ENCODE data around the gene TMEM183A. TPM values are rescaled to one million over a fixed set of nuclear protein-coding genes. Genes with fewer than 3 reads are reported as not detected.

TMEM183A gene
- total and polyA plus RNA-seq, 2 donors (not counting 1 experiment from before 2014, with no cell fraction given), result 61.2 to 65.2 TPM

GRCh38 chr1:203040513-203041275 is 33.5 kb downstream of the TMEM183A start:
- Mint-ChIP-seq H3K4me1 (peaks cover 1% of the 10 kb centered on the region), H3K27ac (no peak overlapping the region), H3K4me3 (no peak overlapping the region), H3K9me3 (ENCODE audit: insufficient read depth) (no peaks in the 10 kb centered on the region), H3K27me3 (peaks cover 12% of the 10 kb centered on the region)
- H3K27ac ChIP-seq (ENCODE audit: low read length in 2 of 2), result no peak overlapping the region
- WGBS (ENCODE audit: insufficient coverage), result 49% methylated on average over 4 of the region's 5 CpGs
- no peak overlapping the region for H2AFZ ChIP-seq (ENCODE audit: insufficient read depth, low read depth, low read length, poor library complexity, severe bottlenecking)
- no peaks in the 10 kb centered on the region for H3K9me3 ChIP-seq (ENCODE audit: control extremely low read depth in 1 of 3, control insufficient read depth in 2 of 3, insufficient read depth in 1 of 3, low read length in 2 of 3)
- no peak for ATAC-seq (ENCODE audit: low read depth)
- no peak for DNase-seq
- no peak overlapping the region for H3K4me3 ChIP-seq (ENCODE audit: control extremely low read depth in 1 of 5, extremely low read depth in 1 of 5, insufficient read depth in 1 of 5, low read depth in 2 of 5, low read length in 4 of 5)
- no peaks in the 10 kb centered on the region for H4K20me1 ChIP-seq (ENCODE audit: control insufficient read depth, insufficient read depth, low read length, poor library complexity, severe bottlenecking)
- intact Hi-C loops (cut with micrococcal nuclease), result no loop called here
- H3K79me2 ChIP-seq (ENCODE audit: control insufficient read depth, insufficient read depth, low read length), result no peaks in the 10 kb centered on the region
- no peak overlapping the region for H3K4me2 ChIP-seq (replicated peaks; ENCODE audit: low read depth, low read length, poor library complexity, severe bottlenecking)
- H3K4me1 ChIP-seq (ENCODE audit: control insufficient read depth in 2 of 2, insufficient read depth in 2 of 2, low read length in 2 of 2), result peaks cover 0 to 2% of the 10 kb centered on the region in 2 donors
- H3K9ac ChIP-seq (ENCODE audit: low read length), result no peak overlapping the region
- ChIA-PET POLR2A (no interaction called here), CTCF (interaction anchor here (0.9 to 5.8 kb wide), 14 partner anchors 11 to 663 kb away, joined by 3 to 135 read pairs (median 6); no protein-coding TSS in a partner anchor)
- TF ChIP-seq EZH2 (IDR thresholded peaks at IDR 0.05; ENCODE audit: borderline replicate concordance, insufficient read depth, low read depth, low read length, poor library complexity, severe bottlenecking), result no peak
- TF ChIP-seq, protein P1, sequence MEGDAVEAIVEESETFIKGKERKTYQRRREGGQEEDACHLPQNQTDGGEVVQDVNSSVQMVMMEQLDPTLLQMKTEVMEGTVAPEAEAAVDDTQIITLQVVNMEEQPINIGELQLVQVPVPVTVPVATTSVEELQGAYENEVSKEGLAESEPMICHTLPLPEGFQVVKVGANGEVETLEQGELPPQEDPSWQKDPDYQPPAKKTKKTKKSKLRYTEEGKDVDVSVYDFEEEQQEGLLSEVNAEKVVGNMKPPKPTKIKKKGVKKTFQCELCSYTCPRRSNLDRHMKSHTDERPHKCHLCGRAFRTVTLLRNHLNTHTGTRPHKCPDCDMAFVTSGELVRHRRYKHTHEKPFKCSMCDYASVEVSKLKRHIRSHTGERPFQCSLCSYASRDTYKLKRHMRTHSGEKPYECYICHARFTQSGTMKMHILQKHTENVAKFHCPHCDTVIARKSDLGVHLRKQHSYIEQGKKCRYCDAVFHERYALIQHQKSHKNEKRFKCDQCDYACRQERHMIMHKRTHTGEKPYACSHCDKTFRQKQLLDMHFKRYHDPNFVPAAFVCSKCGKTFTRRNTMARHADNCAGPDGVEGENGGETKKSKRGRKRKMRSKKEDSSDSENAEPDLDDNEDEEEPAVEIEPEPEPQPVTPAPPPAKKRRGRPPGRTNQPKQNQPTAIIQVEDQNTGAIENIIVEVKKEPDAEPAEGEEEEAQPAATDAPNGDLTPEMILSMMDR (IDR thresholded peaks at IDR 0.05), result no peak
- peaks cover 0 to 7% (median 2%) of the 10 kb centered on the region in 4 experiments for H3K27me3 ChIP-seq (replicated peaks in 1 of 4; ENCODE audit: control extremely low read depth in 1 of 4, control insufficient read depth in 3 of 4, insufficient read depth in 4 of 4, low read length in 3 of 4)
- H3K36me3 ChIP-seq (replicated peaks in 1 of 2; ENCODE audit: control extremely low read depth in 1 of 2, control insufficient read depth in 1 of 2, extremely low read depth in 1 of 2, insufficient read depth in 2 of 2, low read length in 1 of 2), result no peaks in the 10 kb centered on the region

GRCh38 chr1:203041351-203041932 is 34.3 kb downstream of the TMEM183A start:
- intact Hi-C loops (cut with micrococcal nuclease), result no loop called here
- Histone ChIP-seq H3K36me3 (replicated peaks in 1 of 2; ENCODE audit: control extremely low read depth in 1 of 2, control insufficient read depth in 1 of 2, extremely low read depth in 1 of 2, insufficient read depth in 2 of 2, low read length in 1 of 2) (no peaks in the 10 kb centered on the region), H3K4me1 (ENCODE audit: control insufficient read depth in 2 of 2, insufficient read depth in 2 of 2, low read length in 2 of 2) (peaks cover 0 to 2% of the 10 kb centered on the region in 2 donors), H3K79me2 (ENCODE audit: control insufficient read depth, insufficient read depth, low read length) (no peaks in the 10 kb centered on the region), H3K27me3 (replicated peaks in 1 of 4; ENCODE audit: control extremely low read depth in 1 of 4, control insufficient read depth in 3 of 4, insufficient read depth in 4 of 4, low read length in 3 of 4) (peaks cover 0 to 7% (median 2%) of the 10 kb centered on the region in 4 experiments), H2AFZ (ENCODE audit: insufficient read depth, low read depth, low read length, poor library complexity, severe bottlenecking) (no peak overlapping the region), H4K20me1 (ENCODE audit: control insufficient read depth, insufficient read depth, low read length, poor library complexity, severe bottlenecking) (no peaks in the 10 kb centered on the region), H3K4me3 (ENCODE audit: control extremely low read depth in 1 of 5, extremely low read depth in 1 of 5, insufficient read depth in 1 of 5, low read depth in 2 of 5, low read length in 4 of 5) (no peak overlapping the region), H3K9ac (ENCODE audit: low read length) (no peak overlapping the region), H3K27ac (ENCODE audit: low read length in 2 of 2) (no peak overlapping the region), H3K9me3 (ENCODE audit: control extremely low read depth in 1 of 3, control insufficient read depth in 2 of 3, insufficient read depth in 1 of 3, low read length in 2 of 3) (no peaks in the 10 kb centered on the region), H3K4me2 (replicated peaks; ENCODE audit: low read depth, low read length, poor library complexity, severe bottlenecking) (no peak overlapping the region)
- TF ChIP-seq, protein P1 (IDR thresholded peaks at IDR 0.05), result no peak
- TF ChIP-seq EZH2 (IDR thresholded peaks at IDR 0.05; ENCODE audit: borderline replicate concordance, insufficient read depth, low read depth, low read length, poor library complexity, severe bottlenecking), result no peak
- Mint-ChIP-seq H3K27ac (no peak overlapping the region), H3K9me3 (ENCODE audit: insufficient read depth) (no peaks in the 10 kb centered on the region), H3K27me3 (peaks cover 11% of the 10 kb centered on the region), H3K4me1 (peaks cover 1% of the 10 kb centered on the region), H3K4me3 (no peak overlapping the region)
- WGBS (ENCODE audit: insufficient coverage), result 93% methylated on average over 3 of the region's 3 CpGs
- DNase-seq (no peak), ATAC-seq (ENCODE audit: low read depth) (no peak)
- ChIA-PET CTCF (interaction anchor here (1.2 to 5.8 kb wide), 8 partner anchors 14 to 299 kb away, joined by 3 to 135 read pairs (median 3); no protein-coding TSS in a partner anchor), POLR2A (no interaction called here)
